NAMALWA (cell line): ENCODE data around the gene ASPN.

Experiments used
- DNase-seq: peaks from one replicate; pipeline ENCODE4 v3.0.0-alpha.2; 2015; ENCODE audit warnings: low spot score

Gene ASPN

GRCh38 chr9:92482329-92482728 is at the start of gene ASPN:
TSS of gene ASPN (minus strand) at chr9:92482506.
- no peak for DNase-seq

GRCh38 chr9:92530893-92531292 is 48.6 kb upstream of the ASPN start:
- no peak for DNase-seq

GRCh38 chr9:92529124-92529523 is 46.8 kb upstream of the ASPN start:
- DNase-seq = no peak

- no peak for DNase-seq
These were observed 46.2 kb upstream of the ASPN start for GRCh38 chr9:92528522-92528849.

DNA sequence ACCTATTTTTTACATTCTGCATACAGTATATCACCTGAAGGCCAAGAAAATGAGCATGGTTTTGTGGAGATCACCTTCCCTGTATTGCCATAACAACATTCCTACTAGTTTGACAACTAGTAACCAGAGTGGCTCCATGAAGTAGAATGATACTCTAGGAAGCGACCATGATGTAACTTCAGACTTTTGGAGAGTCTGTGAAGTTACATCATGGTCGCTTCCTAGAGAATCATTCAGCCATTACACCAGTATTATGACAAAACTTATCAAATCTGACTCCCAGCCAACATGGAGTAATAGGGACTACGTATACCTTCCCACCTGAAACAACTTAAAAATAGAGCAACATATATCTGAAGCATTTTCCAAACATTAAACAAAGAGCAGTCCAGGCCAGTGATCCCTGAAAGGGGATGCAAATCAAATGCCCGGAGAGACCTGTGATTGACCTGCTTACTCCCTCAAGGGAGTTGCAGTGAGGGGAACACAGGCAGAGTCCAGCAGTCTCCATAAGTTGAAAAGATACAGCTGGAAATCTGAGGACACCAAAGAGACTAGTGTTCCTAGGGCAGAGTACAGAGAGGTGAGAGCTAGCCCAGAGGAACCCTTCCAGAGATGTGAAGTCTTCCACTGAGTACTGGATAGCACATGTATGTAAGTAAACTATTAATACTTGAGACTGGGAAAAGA is 45.7 kb upstream of the ASPN start:
- DNase-seq = no peak

DNA sequence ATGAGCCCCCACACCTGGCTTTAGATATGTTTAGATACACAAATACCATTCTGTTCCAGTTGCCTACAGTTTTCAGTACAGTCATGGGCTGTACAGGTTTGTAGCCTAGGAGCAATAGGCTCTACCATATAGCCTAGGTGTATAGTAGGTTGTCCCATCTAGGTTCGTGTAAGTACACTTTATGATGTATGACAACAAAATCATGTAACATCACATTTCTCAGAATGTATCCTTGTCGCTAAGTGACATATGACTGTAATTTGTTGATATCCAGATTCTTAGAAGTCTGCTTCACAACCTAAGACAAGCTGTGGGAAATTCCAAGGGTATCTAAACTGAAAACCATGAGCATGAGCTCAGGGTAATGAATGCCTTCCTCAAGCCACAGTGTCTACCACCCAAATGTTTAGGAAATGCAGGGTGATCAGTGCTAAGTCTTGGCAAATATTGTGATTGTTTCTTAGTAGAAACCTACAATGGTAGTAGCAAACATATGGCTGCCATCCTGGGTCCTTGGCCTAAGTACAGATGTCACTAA is 45.1 kb upstream of the ASPN start:
- DNase-seq = no peak

DNA sequence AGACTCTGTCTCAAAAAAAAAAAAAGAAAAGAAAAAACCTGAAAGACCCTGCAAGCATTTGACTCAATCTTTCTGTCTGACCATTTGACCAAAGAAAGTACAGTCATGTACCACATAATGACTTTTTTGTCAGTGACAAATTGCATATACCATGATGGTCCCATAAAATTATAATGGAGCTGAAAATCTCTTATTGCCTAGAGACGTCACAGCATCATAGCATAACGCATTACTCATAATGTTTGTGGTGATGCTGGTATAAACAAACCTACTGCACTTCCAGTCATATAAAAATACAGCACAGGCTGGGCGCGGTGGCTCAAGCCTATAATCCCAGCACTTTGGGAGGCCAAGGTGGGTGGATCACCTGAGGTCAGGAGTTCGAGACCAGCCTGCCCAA is 43.0 kb upstream of the ASPN start:
- no peak for DNase-seq

DNA sequence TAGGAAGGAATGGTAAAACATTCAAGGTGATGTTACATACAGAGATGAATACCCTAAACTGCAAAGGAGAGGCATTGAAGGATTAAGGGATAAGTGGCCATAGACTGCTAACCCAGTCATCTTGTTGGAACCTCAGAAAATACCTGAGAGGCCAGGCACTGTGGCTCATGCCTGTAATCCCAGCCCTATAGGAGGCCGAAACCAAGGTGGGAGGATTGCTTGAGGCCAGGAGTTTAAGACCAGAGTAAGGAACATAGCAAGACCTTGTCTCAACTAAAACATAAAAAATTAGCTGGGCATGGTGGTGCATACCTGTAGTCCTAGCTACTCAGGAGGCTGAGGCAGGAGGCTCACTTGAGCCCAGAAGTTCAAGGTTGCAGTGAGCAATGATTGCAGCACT is 42.6 kb upstream of the ASPN start:
- no peak for DNase-seq

- no peak for DNase-seq
These were observed 41.0 kb upstream of the ASPN start for GRCh38 chr9:92522983-92523970.

- DNase-seq = no peak
These were observed 38.5 kb upstream of the ASPN start for GRCh38 chr9:92520837-92521236.

GRCh38 chr9:92518199-92518598 is 35.9 kb upstream of the ASPN start:
- no peak for DNase-seq

- no peak for DNase-seq
These were observed 34.7 kb upstream of the ASPN start for GRCh38 chr9:92517046-92517445.

DNA sequence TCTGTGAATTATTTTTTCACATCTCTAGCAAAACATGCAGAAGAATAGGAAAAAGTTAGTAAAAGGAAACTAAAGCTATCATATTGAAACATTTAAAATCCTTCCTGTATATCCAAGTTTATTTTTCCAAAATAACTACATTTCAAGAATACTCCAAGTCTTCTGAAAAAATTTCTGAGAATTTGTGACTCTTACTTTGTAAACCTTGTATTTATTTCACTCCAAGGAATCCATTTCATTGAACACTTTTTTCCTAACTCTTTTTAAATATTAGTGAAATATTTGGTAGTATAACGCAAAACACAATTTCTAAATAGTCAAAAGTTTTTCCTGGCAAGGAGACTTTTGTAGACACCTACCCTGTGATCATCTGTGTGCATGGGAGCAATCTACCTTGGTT is 34.2 kb upstream of the ASPN start:
- DNase-seq = no peak

DNA sequence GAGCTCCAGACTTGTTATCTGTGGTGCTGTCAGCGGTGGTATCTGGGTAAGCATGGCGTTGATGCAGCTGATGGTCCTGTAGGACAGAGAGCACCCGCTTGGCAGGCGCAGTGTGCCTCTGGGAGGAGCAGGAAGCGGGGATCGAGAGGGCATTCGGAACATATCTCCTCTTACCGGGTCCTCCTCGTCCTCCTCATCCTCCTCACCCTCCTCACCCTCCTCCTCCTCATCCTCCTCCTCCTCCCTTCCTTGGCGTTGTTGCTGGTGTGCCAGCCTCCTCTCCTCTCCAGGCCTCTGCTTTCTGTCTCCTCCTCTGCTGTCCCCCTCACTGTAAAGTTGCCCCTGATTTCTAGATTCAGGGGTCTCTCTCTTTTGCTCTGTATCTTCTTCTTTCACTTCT is 32.3 kb upstream of the ASPN start:
- DNase-seq = no peak

DNA sequence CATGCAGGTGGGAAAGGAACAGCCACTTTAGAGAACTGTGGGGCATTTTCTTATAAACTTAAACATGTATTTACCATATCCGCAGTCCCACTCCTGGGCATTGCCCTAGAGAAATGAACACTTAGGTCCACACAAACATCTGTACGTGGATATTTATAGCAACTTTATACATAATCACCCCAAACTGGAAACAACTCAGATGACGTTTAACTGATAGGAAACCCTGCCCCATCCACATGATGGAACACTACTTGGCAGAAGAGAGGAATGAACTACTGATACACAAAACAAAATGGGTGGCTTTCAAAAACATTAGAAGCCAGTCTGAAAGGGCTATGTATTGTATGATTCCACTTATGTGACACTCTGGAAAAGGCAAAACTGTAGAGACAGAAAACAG is 31.0 kb upstream of the ASPN start:
- no peak for DNase-seq

DNA sequence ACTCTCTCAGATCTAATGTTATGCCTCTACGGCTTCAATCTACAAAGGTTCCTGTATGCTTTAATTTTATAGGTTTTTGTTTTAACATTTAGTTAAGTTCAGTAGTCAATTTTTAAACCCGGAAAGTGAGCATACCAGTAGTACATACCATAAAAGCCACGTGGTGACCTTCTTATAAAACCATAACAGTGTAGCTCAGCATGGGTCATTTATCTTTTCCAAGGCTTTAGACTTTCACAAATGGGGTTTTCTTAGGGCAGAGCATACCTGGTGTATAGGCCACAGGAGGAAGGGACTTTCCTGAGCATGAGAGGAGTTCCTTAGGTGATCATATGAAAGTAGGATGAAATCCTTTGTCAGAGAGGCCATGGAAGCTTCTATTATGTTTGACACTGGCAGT is 30.3 kb upstream of the ASPN start:
- no peak for DNase-seq

GRCh38 chr9:92510747-92511146 is 28.4 kb upstream of the ASPN start:
- no peak for DNase-seq

DNA sequence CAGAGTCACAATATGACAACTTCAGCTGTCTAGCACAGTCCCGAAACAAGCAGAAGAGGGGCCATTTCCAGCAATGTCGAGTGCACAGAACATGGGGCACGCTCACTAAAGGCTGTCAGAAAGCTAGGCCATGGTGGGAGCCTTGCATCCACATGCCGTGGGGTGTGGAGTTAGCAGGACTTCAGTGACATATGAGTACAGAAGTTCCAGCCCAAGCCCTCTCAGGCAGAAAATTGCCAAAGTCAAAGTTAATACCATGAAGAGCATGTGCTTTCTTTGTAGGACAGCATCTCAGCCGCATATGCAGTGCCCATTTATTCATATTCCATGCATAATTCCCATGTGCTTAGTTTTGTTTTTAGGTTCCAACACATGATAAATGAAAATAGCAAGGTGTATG is 26.7 kb upstream of the ASPN start:
- no peak for DNase-seq

DNA sequence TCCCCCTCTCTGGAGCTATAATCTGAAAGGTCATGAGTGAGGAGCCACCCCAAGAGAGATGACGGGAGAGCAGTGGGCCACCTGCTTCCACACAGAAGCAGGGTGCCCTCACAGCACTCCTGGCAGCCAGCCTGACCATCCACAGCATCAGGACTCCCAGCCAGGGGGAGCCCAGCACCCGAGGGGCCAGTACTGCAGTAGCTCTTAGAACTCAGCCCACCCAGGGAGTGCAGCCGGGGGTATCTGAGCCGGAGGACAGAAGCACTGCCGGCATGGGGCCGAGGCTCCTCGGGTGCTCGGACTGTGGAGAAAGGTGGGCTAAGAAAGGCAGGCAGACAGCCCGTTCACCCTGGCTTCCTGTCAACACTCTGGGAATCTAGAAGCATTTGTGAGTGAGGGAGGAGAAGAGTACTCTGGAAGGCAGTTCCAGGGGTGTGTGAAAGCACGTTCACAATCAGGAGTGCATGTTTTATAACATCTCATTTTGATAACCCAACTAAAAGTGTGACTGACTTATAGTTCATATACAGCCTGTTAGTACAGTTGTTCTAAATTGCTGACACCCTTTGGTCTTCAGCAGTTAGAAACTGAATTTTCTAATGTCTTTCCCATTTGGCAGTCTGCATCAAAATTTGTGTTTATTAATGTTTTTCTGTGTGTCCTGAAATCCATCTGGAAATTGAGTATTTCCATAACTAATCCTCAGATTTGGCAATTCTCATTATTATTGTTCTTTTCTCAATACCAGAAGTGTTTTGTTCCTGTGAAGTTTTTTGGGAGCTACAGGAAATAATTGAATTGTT is 25.9 kb upstream of the ASPN start:
- no peak for DNase-seq

DNA sequence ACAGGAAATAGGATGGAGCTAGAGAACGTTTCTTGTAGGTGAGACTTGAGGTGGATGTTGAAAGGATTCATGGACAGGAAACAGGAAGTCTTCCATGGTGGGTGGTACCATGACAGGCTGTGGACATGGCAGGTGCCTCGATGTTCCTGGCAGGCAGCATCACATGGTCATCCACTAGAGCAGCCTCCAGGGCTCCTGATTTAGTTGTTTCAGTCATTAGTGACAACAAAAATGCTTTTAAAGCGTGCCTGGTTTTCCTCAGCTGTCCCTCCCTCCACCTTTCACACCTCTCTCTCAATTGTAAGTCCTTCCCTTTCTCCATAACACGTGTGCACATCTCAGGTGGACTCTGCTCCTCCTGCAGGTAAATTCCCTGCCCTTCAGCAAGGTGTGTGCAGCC is 25.2 kb upstream of the ASPN start:
- DNase-seq = no peak

- DNase-seq = no peak
These were observed 24.7 kb upstream of the ASPN start for GRCh38 chr9:92507005-92507404.

DNA sequence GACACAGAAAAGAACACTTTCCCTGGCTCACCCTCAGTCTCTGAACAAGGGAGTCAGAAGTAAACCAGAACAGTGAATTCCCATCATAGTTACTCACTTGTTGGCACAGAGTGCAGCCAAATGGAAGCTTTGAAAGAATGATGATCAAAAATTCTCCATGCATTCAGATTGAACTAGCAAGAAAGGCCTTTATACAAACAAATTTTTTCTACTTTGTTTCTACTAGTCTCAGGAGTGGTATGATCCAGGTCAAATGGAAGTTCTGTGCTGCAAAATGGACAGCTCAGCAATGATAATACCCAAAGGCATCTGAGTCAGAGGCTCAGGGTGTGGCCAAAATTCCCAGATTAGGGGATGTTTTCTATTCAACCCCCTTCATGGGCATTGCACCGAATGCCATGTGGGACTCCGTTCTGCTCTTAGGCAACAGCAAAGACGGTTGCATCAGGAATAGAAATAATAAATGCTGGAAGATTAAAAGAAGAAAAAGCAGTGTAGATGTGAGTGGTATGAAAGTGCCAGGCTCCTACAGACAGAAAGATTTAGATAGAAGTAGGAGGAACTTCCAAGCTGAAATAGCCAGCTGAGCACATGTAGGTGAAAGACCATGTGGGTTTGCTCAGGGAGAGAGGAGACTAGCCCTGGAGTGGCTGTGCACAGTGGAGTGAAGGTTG is 24.0 kb upstream of the ASPN start:
- no peak for DNase-seq
